IPS DF 6.9 (cell line): ENCODE data around the gene PTPRN2.

ENCODE experiments used
- DNase-seq: peaks from one replicate; pipeline ENCODE4 v3.0.0-alpha.2; 2013; ENCODE audit warnings: low read depth, low spot score
- H3K27ac ChIP-seq: one replicate; pipeline ENCODE4 v1.5.1; 2013; ENCODE audit warnings: low read length, control low read depth
- H3K27me3 ChIP-seq: 2 replicates; pipeline ENCODE4 v1.6.1; 2013; ENCODE audit warnings: mild to moderate bottlenecking, low read length; ENCODE audit not compliant: control insufficient read depth, insufficient read depth
- H3K36me3 ChIP-seq: 2 replicates; pipeline ENCODE4 v1.6.1; 2013; ENCODE audit warnings: low read length; ENCODE audit not compliant: control insufficient read depth, insufficient read depth
- H3K4me1 ChIP-seq: 2 replicates; pipeline ENCODE4 v1.6.1; 2013; ENCODE audit warnings: low read length; ENCODE audit not compliant: control insufficient read depth, insufficient read depth
- H3K4me3 ChIP-seq: 2 replicates; pipeline ENCODE4 v1.5.1; 2013; ENCODE audit warnings: mild to moderate bottlenecking, low read length
- H3K9me3 ChIP-seq: 2 replicates; pipeline ENCODE4 v1.6.1; 2013; ENCODE audit warnings: low read length, inconsistent platforms; ENCODE audit not compliant: control insufficient read depth, insufficient read depth
- WGBS: extraction: QIAGEN DNeasy Blood & Tissue Kit; methylation state at CpG from one replicate; pipeline ENCODE4 v1.1.7; 2013; ENCODE audit warnings: mixed read lengths, missing lambda C conversion rate; ENCODE audit not compliant: insufficient read length, insufficient coverage; 5-methylcytosine and 5-hydroxymethylcytosine counted together

The PTPRN2 gene

DNA sequence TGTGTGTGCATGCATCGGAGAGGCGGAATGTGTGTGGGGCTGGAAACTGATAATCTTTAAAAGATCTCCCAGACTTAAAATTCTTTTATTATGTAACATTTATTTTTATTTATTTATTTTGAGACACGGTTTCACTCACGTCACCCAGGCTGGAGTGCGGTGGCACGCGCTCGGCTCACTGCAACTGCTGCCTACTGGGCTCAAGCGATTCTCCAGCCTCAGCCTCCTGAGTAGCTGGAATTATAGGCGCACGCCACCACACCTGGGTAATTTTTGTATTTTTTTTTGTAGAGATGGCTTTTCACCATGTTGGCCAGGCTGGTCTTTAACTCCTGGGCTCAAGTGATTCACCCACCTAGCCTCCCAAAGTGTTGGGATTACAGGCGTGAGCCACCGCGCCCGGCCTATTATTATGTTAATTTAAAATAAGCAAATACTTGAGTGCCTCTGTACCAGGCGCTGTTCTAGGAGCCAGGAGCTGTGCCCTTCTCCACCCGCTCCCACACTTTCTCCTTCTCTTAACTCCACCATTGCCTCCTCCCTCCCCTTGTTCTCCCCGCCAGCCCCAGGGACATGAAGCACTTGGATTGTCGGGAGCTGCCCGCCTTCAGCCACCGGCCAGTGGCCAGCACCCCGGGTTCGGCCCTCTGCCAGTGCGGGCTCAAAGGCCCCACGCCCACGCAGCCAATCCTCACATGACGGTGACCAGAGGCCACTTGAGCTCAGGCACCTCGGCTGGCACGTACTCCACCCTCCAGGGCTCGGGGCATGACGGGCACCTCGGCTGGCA is 1087.3 kb downstream of the PTPRN2 start:
- no peak for DNase-seq
- WGBS, result no CpG with 5 or more reads among the region's 32 CpGs
- H3K36me3 ChIP-seq, result no peaks in the 10 kb centered on the region
- peaks cover 34% of the 10 kb centered on the region for H3K9me3 ChIP-seq
- no peaks in the 10 kb centered on the region for H3K27me3 ChIP-seq
- no peak overlapping the region for H3K4me3 ChIP-seq
- H3K4me1 ChIP-seq, result no peaks in the 10 kb centered on the region
- no peak overlapping the region for H3K27ac ChIP-seq

DNA sequence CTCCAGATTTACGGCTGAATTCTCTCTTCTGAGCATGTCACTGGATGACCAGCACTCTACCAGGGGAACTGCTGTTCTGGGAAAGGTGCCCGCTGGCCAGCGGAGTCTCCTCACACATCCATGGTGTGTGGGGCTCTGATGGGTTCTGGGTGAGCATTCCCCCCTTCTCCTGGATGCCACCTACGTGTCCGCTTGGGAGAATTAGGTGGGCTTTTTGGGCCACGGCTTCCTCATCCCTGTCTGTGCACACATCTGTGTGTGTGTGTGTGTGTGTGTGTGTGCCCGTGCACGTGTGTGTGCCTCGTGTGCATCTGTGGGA is 1087.8 kb downstream of the PTPRN2 start:
- Histone ChIP-seq H3K4me1 (no peaks in the 10 kb centered on the region), H3K27ac (no peak overlapping the region), H3K4me3 (no peak overlapping the region), H3K27me3 (no peaks in the 10 kb centered on the region), H3K9me3 (peaks cover 35% of the 10 kb centered on the region), H3K36me3 (no peaks in the 10 kb centered on the region)
- DNase-seq, result no peak
- WGBS, result no CpG with 5 or more reads among the region's 9 CpGs

DNA sequence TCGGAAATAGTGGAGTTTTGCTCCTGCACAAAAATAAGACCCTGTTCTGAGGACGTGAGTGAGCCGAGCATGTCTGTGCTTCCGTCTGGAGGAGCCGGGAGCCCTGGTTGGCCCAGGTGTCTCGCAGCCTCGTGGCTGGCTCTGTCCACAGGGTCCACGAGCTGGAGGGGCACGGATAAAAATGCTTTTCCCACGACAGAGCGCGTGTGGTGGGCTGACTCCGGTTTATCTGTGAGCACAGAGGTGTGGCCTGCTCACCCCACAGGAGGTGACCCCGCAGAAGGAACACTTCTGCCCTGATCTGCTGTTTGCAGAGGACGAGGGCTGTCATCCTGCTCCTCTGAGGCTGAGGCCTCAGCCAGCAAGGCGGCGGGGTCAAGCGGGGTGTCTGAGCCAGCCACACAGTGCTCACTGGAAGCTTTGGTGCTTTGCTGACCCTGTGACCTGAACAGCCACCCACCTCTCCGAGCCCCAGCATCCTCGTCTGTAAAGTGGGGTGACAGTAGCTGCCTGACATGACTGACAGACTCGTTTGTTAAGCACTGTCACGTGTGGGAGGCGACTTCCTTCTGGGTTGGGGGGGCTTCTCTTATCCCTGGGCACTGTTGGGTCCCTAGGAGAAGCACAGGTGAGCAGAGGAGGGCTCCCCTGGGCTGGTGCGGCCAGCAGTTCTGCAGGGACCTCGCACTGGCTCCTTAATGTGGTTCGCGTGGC is 1088.3 kb downstream of the PTPRN2 start:
- DNase-seq, result no peak
- no peaks in the 10 kb centered on the region for H3K4me1 ChIP-seq
- whole genome bisulfite sequencing, result no CpG with 5 or more reads among the region's 27 CpGs
- no peak overlapping the region for H3K4me3 ChIP-seq
- H3K36me3 ChIP-seq, result no peaks in the 10 kb centered on the region
- no peak overlapping the region for H3K27ac ChIP-seq
- H3K9me3 ChIP-seq, result peaks cover 39% of the 10 kb centered on the region
- no peaks in the 10 kb centered on the region for H3K27me3 ChIP-seq

DNA sequence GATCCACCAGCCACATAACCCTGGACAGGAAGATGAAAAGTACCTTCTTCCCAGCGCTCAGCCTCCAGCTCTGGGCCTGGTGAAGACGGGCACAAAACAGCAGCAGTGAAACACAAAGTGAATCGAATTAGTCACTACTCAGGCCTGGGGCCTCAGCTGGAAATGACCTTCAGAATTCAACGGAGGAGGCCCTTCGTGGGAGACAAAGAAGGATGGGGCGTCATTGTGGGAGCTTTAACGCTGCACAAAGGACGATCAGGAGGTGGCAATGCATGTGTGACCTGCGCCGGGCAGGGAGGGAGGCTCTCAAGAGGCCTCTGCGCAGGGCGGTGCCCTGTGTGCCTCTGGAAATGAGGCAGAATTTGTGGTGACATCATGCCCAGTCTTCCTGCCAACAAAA is 1089.0 kb downstream of the PTPRN2 start:
- Histone ChIP-seq H3K27ac (no peak overlapping the region), H3K4me3 (no peak overlapping the region), H3K27me3 (no peaks in the 10 kb centered on the region), H3K36me3 (no peaks in the 10 kb centered on the region), H3K4me1 (no peaks in the 10 kb centered on the region), H3K9me3 (peaks cover 42% of the 10 kb centered on the region)
- no peak for DNase-seq
- no CpG with 5 or more reads among the region's 12 CpGs for WGBS

GRCh38 chr7:157497744-157498651 is 1089.6 kb downstream of the PTPRN2 start:
- no peak for DNase-seq
- Histone ChIP-seq H3K4me1 (no peaks in the 10 kb centered on the region), H3K27ac (no peak overlapping the region), H3K27me3 (no peaks in the 10 kb centered on the region), H3K4me3 (no peak overlapping the region), H3K36me3 (no peaks in the 10 kb centered on the region), H3K9me3 (peaks cover 47% of the 10 kb centered on the region)
- WGBS, result no CpG with 5 or more reads among the region's 33 CpGs

DNA sequence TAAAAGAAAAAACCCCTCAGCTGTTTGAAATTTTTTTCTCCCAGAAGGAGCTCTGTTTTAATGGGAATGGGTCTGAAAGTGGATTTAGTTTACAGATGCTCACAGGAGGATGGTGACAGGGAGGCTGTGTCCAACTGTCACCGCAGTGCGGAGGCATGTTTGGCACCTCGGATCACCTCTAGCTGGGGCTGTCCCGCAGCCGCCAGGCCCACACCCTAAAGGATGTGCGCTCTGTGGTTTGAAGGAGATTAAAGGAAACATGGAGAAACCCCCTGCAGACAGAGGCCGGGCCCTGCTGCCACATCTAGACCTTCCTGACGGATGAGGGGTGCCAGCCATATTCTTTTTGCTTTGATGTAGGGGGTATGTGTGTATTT is 1090.3 kb downstream of the PTPRN2 start:
- Histone ChIP-seq H3K9me3 (peaks cover 45% of the 10 kb centered on the region), H3K4me3 (no peak overlapping the region), H3K27me3 (no peaks in the 10 kb centered on the region), H3K36me3 (no peaks in the 10 kb centered on the region), H3K27ac (no peak overlapping the region), H3K4me1 (no peaks in the 10 kb centered on the region)
- no peak for DNase-seq
- no CpG with 5 or more reads among the region's 8 CpGs for WGBS

DNA sequence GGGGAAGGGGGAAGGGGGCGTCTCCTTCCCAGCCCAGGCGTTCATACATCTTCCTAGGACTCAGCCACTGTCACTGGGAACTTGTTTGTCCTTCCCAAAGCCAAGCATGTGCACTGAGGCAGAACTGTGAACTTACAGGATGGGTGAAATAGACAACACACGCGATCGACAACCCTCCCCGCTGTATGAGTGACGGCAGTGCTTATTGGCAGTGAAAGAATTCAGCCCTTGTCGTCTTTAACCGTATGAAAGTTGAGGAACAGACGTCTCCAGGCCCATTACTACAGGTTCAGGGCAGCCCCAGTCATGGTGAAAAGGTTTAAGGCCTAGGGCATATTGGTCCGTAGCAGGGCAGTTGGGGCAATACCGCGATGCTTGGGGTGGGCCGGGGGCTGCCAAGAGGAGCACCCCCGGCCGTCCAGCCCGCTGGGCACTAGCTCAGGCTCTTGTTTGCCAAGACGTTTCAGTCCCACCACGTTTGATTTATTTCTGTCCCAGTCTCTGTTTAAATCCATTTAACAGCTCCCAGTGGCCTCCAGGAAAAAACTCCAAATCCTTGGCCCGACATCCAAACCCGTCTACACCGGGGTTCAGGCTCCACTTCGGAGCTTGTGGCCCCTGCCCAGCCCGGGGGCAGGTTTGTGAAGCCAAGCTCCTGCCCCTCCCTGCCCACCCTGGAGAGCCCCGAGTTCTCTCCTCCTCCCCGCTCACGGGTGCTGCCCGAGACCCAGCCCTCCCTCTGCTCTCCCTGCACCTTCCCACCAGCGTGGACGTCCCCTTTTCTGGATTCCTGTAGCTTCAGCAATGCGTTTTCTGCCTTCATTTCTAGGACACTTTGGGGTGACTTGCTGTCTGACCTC is 1091.0 kb downstream of the PTPRN2 start:
- H3K4me3 ChIP-seq, result no peak overlapping the region
- no peaks in the 10 kb centered on the region for H3K27me3 ChIP-seq
- H3K27ac ChIP-seq, result no peak overlapping the region
- DNase-seq, result no peak
- H3K36me3 ChIP-seq, result no peaks in the 10 kb centered on the region
- peaks cover 44% of the 10 kb centered on the region for H3K9me3 ChIP-seq
- WGBS, result no CpG with 5 or more reads among the region's 31 CpGs
- H3K4me1 ChIP-seq, result no peaks in the 10 kb centered on the region

GRCh38 chr7:157495594-157495993 is 1092.0 kb downstream of the PTPRN2 start:
- no peak overlapping the region for H3K27ac ChIP-seq
- DNase-seq, result no peak
- no peaks in the 10 kb centered on the region for H3K4me1 ChIP-seq
- no peaks in the 10 kb centered on the region for H3K27me3 ChIP-seq
- no CpG with 5 or more reads among the region's 13 CpGs for WGBS
- H3K36me3 ChIP-seq, result no peaks in the 10 kb centered on the region
- no peak overlapping the region for H3K4me3 ChIP-seq
- peaks cover 44% of the 10 kb centered on the region for H3K9me3 ChIP-seq

DNA sequence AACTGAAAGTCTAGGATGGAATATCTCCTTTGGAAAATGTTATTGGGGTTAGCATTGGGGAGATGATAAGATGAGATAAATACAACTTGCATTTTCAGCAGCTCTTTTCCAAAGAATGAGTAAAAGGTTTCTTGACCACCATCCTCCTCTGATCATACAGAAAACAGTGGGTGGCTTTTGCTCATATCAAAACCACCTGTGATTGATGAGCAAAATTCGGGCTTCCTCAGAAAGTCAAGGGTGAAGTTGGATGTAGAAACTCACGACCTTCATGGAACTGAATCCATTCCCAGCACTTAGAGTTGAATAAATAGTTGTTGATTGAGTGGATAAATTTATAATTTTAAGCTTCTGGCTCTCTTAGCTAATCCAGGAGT is 1092.5 kb downstream of the PTPRN2 start:
- DNase-seq, result no peak
- Histone ChIP-seq H3K4me1 (no peaks in the 10 kb centered on the region), H3K36me3 (no peaks in the 10 kb centered on the region), H3K27ac (no peak overlapping the region), H3K4me3 (no peak overlapping the region), H3K27me3 (no peaks in the 10 kb centered on the region), H3K9me3 (peaks cover 46% of the 10 kb centered on the region)
- WGBS, result no CpG with 5 or more reads among the region's 2 CpGs
